ENCODE measurements around the gene SLX4IP.
"Not testable (repeated sequence)": the region's sequence is repeated elsewhere in the genome, so short reads cannot be mapped to it uniquely, and the experiment has no call there.

The SLX4IP gene

DNA sequence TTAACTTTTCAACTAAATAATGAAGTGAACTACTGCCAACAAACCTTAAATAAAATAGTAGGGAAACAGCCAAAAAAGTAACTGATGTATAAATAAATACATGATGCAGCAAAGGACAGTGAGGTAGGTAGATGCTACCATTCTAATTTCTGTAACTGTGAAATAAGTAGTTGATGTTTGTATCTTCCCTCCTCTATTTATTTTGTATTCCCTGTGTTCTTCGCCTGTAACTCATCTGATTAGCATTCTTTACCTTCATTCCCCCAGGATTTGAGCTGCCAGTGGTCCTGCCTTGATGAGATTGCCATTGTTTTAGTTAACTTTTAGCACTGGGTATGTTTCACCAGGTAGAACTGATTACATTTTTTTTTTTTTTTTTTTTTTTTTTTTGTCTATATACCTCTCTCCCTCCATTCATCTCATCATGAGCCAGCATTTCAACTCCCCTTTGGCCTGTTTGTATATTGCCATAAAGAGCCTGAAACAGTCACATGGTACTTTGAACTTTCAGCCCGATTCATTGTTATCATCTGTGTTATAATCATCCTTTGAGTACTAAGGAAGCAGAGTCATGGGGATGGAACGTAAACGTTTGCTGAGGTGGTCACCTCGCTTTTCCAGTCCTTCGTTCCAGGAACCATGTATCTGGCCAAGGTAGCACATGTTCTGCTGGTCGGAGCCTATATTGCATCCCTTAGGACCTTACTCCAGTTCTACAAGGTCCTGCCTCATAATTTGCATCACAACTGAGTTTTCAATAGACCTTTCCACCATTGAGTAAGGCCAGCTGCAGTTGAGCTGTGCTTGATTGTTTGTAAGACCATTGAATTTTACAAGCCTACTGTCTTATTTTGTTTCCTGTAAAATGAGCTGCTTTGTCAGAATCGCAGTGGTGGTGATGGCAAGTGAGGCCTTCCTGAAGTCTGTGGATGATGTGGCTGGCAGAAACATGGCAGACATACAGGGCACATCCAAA is 131.1 kb downstream of the SLX4IP start:
- DNase-seq (ENCODE audit: low read depth in 2 of 2, low spot score in 1 of 2) = no peak

DNA sequence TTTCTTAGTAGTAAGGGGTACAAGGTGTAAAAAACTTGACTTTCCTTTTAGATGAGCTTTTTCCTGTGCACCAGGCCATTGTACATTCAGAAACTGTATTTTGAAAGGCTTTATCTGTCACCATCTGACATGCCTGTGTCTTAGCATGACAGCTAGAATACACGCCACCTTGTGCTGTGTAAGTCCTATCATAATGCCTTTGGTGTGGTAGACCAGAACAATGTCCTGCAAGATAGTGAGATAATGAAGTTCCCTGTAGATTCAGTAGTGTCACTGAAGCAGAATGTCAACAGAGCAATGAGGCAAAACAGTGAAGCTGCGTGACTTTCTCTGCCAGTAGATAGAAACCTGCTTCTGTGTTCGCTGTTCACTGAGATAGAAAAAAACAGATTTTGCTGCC is 132.9 kb downstream of the SLX4IP start:
- no peak for DNase-seq (ENCODE audit: low read depth in 2 of 2, low spot score in 1 of 2)

DNA sequence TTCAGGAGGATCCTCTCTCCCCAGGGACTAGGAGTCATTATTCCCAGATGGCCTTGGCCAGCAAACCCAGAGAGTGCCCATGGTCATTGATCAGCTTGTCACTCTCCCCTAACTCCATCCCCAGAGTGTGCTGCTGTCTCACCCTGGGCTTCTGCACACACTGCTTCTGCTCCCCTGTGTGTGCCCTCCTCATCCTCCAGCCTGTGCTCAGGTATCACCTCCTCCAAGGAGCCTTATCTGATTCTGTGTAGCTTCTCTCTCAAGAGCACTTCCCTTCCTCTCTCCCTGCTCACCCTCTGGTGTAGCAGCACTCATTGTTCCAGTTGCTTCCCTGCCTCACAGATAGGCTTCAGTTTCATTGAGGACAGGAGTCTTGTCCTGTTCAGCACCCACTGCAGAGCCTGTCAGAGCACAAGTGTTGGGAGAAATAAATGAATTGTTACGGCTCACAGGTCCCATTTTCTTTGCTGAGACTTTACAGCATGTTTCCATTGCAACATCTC is 136.3 kb downstream of the SLX4IP start:
- DNase-seq (ENCODE audit: low read depth in 2 of 2, low spot score in 1 of 2) = no peak

DNA sequence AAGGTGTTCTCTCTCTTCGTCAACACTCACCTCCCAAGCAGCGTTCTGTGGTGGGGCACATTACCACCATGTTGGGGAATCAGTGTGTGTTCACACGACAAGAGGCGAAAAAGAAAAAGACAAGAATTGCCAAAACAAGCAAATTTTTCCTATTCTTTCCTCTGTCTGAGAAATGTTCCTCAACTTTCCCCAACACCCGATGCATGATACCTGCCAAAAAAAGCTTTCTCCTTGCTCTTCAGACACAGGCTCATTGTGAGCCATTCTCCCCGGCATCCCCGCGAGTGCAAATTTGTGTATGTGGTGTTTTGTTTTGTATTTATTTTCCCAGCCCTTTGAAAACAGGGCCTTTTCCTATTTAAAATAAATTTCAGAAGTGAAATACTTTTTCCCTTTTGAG is 137.7 kb downstream of the SLX4IP start:
- DNase-seq (ENCODE audit: low read depth in 2 of 2, low spot score in 1 of 2) = no peak

DNA sequence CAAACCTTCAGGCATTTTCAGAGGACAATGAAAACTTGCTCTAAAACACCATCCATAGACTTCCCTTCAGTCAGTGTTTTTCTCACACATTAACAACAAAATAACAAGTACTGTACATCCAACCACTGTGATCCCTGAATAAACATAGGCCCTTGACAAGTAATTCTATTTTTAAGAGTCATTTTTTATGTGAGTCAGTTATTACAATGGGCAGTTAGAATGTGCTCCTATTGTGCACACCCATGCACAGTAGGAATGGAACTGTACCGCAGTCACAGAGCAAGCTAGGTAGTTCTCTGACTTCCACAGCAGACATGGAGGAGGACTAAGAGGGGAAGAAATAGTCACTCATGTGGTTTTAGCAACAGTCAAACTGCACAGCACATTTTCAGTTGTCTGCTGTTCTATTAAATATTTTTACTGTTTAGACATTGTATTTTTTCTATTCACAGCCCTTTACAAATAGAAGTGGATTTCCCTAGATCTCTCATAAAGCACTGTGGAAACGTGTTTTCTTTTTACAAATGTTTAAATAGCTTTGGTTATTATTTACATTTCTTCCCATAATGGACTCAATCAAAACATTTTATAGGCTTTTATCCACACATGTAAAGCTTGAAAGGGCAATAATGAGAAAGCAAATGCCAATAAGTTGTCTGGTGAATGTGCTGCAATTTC is 138.3 kb downstream of the SLX4IP start:
- DNase-seq (ENCODE audit: low read depth in 2 of 2, low spot score in 1 of 2) = no peak

DNA sequence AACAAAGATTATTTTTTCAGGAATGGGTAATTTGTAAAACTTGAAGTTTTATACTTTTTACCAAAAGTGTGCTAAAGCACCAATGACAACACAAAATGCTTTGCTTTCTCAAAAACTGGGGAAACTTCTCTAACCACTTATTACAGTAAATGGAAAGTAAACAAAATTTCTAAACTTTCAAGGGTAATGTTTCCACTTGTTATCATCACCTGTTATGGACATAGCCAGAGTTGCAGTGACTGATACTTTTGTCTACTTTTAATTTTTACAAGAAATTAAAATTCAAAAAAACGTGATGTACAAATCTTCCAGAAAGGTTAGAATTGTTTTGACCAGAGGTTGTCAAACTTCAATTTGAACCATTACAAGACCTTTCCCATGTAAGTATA is 138.8 kb downstream of the SLX4IP start:
- DNase-seq (ENCODE audit: low read depth in 2 of 2, low spot score in 1 of 2) = no peak

DNA sequence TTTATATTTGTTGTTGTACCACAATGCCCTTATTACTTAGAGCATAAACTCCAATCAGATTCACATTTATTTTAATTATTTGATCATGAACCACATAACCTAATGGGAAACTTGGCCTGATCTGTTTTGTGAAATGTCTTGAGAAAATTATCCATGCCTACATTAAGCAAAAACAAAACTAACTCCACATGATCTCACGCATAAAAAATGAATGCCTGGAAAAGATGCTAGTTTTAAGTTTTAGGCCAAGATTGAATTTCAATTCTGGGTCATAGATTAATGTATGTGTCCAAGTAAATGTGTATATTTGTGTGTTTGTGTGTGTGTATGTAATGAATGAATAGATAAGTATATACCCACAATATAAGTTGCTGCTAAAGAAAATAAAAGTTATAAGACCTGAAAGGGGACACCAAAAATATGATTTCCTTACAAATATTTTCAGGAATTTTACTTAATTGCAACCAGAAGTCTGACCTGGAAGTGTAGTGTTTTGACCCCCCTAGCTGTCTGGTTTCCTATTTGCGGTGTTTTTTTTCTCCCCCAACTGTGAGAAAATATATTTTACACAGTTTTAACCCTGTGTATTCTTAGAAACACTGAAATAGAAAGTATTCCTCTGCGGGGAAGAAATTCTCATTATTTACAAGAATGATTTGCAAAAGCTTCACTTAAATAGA is 141.4 kb downstream of the SLX4IP start:
- DNase-seq (ENCODE audit: low read depth in 2 of 2, low spot score in 1 of 2) = no peak

DNA sequence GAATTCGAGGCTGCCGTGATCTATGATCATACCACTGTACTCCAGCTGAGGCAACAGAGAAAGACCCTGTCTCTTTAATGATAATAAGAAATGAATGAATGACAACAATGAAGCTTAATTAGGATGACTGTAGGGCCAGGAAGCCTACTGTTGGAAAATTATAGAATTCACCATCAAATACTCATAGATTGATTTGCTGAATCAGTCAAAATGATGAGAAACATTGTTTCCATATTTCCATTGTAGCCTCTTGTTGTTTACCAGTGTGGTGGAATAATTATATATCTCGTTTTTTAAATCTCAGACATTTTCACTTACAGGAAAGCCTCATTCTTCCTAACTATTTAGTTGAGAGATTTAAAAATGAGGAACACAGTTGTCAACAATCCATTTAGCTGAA is 142.5 kb downstream of the SLX4IP start:
- DNase-seq (ENCODE audit: low read depth in 2 of 2, low spot score in 1 of 2) = no peak

DNA sequence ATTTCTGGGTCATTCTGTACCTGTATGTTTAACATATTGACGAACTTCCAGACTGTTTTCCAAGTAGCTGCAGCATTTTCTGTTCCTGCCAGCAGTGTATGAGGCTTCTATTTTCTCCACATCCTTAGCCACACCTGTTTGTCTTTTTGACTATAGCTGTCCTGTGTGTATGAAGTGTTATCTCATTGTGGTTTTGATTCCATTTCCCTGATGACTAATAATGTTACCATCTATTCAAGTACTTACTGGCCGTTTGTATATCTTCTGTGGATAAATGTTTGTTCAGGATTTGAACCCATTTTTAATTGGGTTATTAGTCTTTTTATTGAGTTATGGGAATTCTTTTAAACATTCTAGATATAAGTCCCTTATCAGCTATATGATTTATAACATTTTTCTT is 143.5 kb downstream of the SLX4IP start:
- no peak for DNase-seq (ENCODE audit: low read depth in 2 of 2, low spot score in 1 of 2)

DNA sequence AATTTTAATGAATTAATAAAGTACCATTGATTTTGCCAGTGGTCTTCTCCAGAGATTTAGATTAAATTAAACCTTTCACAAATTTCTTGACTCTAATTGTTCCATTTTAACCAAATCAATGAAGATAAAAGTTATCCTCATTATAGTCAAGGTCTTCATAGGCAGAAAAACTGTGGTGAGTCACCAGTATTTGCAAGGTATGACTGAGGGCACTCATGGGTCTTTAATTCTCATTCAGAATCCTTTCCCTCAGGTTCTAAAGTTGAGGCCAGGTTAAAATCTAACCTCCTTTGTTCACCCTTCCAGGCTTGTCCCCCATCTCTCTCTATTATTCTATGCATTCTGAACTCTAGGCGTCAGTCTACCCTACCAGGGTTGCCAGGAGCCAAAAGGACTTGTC is 144.8 kb downstream of the SLX4IP start:
- DNase-seq (ENCODE audit: low read depth in 2 of 2, low spot score in 1 of 2) = no peak

DNA sequence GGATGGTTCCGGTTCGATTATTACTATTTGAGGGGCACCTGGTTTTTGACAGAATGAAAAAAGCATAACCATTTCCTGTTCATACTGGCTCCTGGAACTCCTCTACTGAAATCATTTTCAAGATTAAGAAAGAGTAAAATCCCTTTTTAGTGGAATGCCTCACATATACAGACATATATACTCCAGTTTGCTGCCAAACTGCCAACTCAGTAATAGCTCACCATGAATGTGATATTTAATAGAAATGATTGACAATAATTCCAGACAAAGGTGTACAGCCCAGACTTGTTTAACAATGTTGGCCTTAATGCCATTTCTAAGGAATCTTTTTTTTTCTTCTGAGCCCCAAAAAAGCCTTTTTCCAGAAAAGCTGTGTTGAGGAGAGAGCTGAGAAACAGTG is 145.6 kb downstream of the SLX4IP start:
- DNase-seq (ENCODE audit: low read depth in 2 of 2, low spot score in 1 of 2) = no peak

DNA sequence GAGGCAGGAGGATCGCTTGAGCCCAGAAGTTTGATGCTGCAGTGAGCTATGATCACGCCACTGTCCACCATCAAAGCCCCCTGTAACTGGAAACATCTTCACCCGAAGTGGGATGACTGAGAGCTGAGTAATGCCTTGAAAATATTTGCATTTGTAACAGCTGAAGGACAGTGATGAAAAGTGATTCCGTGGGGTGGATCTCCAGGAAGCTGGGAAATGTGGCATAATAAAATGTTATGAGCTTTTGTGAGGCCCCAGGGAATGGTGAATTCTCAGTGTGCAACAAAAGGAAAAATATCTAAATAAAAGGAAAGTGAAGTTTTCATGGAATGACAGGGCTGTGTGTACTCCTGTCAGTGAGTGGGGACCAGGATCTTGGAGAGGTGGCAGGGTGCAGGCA is 146.7 kb downstream of the SLX4IP start:
- DNase-seq (ENCODE audit: low read depth in 2 of 2, low spot score in 1 of 2) = no peak

DNA sequence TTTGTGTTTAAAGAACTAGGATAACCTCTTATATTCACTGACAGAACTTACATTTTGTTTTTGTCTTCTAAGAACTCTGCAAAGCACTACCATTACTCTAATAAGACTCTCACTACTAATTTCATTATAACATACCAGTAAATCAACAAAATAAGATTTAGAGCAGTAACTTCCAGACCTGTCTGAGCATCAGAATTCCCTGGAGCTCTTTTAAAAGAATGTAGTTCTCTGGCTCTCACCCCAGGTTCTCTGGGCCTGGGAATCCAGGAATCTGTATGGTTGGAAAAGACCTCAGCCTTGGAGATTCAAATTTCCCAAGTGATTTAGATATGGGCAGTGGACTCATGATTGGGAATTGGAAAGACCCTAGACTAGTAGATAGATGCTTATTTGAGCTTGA is 149.3 kb downstream of the SLX4IP start:
- DNase-seq (ENCODE audit: low read depth in 2 of 2, low spot score in 1 of 2) = no peak

DNA sequence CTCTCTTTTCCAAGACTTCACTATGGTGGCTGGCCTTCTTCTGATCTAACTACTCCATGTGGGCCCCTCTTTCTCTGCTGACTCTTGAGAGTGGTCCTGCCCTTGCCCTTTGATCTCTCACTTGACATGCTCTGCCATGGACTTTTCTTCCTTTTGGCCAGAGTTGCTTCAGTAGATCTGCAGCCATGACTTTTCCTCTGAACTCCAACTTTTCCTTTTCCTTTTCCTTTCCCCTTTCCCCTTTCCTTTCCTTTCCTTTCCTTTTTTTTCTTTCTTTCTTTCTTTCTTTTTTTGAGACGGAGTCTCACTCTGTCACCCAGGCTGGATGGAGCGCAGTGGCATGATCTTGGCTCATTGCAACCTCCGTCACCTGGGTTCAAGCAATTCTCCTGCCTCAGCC is 150.2 kb downstream of the SLX4IP start:
- DNase-seq (ENCODE audit: low read depth in 2 of 2, low spot score in 1 of 2) = no peak

DNA sequence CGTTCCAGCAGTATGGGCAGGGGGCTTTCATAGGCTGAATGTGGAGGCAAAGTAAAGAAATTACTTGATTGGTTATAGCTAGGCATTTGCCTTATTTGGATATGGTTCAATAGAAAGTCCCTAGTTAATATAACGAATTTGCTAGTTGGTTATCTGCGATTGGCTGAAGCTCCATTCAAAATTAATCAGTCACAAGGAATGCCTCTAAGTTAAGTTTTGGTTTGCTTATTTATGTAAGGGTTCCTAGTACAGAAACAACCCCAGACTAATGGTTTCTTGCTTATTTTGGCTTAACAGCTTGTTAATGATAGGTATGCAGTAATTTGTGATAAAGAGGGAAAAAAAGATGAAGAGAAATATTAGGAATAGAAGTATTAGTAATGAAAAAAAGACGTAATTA is 151.2 kb downstream of the SLX4IP start:
- no peak for DNase-seq (ENCODE audit: low read depth in 2 of 2, low spot score in 1 of 2)

DNA sequence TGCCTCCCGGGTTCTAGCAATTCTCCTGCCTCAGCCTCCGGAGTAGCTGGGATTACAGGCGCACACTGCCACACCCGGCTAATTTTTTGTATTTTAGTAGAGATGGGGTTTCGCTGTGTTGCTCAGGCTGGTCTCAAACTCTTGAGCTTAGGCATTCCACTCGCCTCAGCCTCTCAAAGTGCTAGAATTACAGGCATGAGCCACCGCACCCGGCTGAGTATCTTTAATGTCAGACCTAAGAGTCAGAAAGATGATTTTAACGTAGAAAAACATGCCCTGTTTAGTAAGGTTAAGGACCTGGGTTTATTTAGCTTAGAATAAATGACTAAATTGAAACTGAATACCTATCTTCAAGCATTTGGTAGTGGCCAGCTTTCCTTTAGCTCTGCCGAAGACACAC is 155.3 kb downstream of the SLX4IP start:
- not testable (repeated sequence) for DNase-seq (ENCODE audit: low read depth in 2 of 2, low spot score in 1 of 2)

DNA sequence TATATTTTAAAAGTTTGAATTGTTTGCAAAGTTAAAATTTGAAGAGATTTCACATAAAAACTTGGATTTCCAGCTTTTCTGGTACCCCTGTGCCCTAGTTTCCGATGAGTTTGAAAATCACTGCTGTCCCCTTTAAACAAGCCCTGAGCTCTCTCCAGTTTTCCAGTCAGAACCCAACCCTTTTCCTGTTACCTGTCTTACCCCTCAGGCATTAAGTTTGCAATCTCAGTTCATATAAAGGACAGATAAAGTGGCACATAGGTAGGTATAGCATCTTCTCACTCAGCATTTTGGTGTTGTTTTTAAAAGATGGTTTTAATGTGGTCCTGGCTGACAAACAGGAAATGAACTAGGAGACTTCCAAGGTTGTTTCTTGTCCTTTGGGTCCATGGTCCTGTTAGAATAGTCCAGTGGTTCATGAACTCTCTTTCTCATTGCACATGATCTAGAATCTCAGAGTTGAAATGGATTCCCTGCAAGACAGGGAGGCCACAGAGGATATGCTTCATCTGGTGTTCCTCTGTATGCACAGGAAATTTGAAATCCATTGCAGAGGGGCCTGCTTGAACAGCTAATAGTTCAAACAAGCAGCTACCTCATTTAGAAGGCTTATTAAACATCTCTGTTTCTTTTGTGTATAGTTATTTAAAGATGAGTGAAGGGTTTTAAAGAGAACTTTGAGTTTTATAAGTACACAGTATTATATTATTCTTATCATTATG is 156.0 kb downstream of the SLX4IP start:
- DNase-seq (ENCODE audit: low read depth in 2 of 2, low spot score in 1 of 2) = no peak

DNA sequence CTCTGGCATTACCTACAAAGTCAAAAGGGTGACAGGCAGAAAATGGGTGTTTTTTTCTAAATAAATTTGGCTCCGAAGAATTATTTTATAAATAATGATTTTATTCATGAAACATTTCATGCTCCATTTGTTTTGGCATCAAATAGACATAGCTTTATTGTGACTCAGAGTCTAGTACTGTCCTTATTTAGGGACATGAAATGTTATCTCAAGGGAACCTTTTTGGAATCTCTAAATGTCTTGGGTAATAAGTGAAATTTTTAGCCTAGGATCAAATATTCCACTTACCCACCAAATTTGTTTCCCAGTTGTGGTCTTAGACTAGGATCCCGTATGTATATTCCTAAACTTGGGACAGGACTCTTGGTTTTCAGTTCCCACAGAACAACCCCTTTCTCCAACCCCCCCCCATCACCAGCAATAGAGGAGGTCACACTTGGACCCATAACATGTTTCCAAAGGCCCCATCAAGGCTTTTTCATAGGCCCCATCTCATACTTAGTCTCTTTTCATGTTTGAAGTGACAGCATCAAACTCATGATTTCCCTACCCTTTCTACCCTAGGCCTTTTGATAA is 156.9 kb downstream of the SLX4IP start:
- DNase-seq (ENCODE audit: low read depth in 2 of 2, low spot score in 1 of 2) = no peak

DNA sequence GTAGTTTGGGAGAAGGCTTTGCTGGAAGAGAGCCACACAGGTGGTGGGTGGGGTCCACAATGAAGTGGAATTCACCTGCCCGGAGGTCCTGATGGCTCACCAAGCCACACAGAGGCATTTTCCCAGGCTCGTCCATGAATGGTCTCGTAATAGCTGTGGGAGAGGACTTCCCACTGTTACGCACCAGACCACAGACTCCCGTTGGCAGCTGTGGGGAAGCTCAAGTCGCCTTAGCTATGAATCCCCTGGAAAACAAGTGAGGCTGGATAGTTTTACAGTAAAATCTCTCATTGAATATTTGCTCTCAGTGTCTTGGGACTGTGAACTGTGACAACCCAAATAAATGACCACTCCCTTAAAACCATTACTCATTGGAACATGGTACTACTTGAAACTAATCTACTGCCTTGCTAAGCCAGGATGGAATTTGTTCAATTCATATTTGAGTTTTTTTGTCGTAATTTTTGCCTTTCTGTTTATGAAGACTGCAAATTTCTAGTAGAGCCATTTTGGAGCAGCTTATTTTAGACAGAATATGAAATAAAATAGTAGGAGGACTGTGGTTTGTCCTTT is 159.3 kb downstream of the SLX4IP start:
- no peak for DNase-seq (ENCODE audit: low read depth in 2 of 2, low spot score in 1 of 2)

DNA sequence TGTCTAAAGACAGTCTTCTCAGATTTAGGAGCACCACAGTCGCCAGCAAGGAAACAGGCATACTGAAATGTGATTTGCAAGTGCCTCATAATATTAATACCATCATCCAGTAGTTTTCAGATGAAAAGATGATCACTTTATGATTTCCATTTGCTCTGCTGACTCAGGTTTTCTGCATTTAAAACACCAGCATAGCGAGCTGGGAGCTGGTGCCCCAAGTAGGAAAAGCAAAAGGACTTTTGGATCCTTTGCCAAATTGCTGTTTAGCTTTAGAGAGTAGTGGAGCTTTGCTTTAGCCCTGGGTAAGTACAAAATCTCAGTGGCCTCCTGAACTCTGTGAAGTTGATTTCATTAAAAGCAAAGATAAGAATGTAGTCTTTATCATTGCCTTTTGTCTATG is 160.2 kb downstream of the SLX4IP start:
- no peak for DNase-seq (ENCODE audit: low read depth in 2 of 2, low spot score in 1 of 2)

Data from stimulated activated CD8-positive, alpha-beta memory T cell treated with anti-CD3 and anti-CD28 coated beads, Interleukin-4, amount 100 ng/mL, for 4 hours (primary cell).